OCI-LY7 (cell line): Measurements from ENCODE around the gene TEX30. TPM values are rescaled to one million over a fixed set of nuclear protein-coding genes. Genes with fewer than 3 reads are reported as not detected.

Source experiments
- BruUV-seq: library from RNA; stranded (reverse); fragments of 400-500 nt; replicated peaks from 2 replicates; lab custom pipeline; 2021; lab: Mats Ljungman, UMichigan
- CTCF ChIA-PET: fragments of 300-600 bp; sonication (Branson Sonifier 250); formaldehyde crosslinking; loops from one replicate; lab custom pipeline; 2022; ENCODE audit warnings: antibody characterized with exemption; ENCODE audit not compliant: unreplicated experiment; lab: Charles Lee
- POLR2A ChIA-PET: fragments of 300-600 bp; sonication (Branson Sonifier 250); formaldehyde crosslinking; loops from one replicate; lab custom pipeline; 2022; ENCODE audit warnings: antibody characterized with exemption; lab: Charles Lee
- DNase-seq: peaks from one replicate; pipeline ENCODE4 v3.0.0-alpha.2; 2015; ENCODE audit warnings: low spot score
- H2AFZ ChIP-seq: fragments of 200-600 bp; sonication (generic), shearing (Covaris generic); 2 replicates; pipeline ENCODE4 v1.6.1; 2014; ENCODE audit warnings: mild to moderate bottlenecking, antibody characterized with exemption, low read length, moderate library complexity
- H3K27ac ChIP-seq: fragments of 200-600 bp; sonication (generic); 2 replicates; pipeline ENCODE4 v1.5.1; 2014; ENCODE audit warnings: mixed run types, low read depth, mild to moderate bottlenecking, moderate library complexity, low read length, inconsistent platforms; ENCODE audit not compliant: poor library complexity, severe bottlenecking
- H3K36me3 ChIP-seq: fragments of 200-600 bp; sonication (generic); 2 replicates; pipeline ENCODE4 v1.6.1; 2014; ENCODE audit warnings: mild to moderate bottlenecking, antibody characterized with exemption, low read length, moderate library complexity, mixed read lengths; ENCODE audit not compliant: insufficient read depth
- H3K4me1 ChIP-seq: fragments of 200-600 bp; sonication (generic); 2 replicates; pipeline ENCODE4 v1.5.1; 2014; ENCODE audit warnings: mild to moderate bottlenecking, low read length; ENCODE audit not compliant: insufficient read depth, poor library complexity, severe bottlenecking
- H3K4me2 ChIP-seq: fragments of 200-600 bp; sonication (generic); 2 replicates; pipeline ENCODE4 v1.6.1; 2014; ENCODE audit warnings: mild to moderate bottlenecking, low read length
- H3K4me3 ChIP-seq: fragments of 200-600 bp; sonication (generic); 2 replicates; pipeline ENCODE4 v1.5.1; 2014; ENCODE audit warnings: mild to moderate bottlenecking, low read depth, low read length; ENCODE audit not compliant: poor library complexity, severe bottlenecking
- H3K79me2 ChIP-seq: fragments of 200-600 bp; sonication (generic); 2 replicates; pipeline ENCODE4 v1.6.1; 2016; ENCODE audit warnings: low read depth, mild to moderate bottlenecking, low read length, moderate library complexity, mixed read lengths; ENCODE audit not compliant: insufficient read depth
- H3K9me2 ChIP-seq: fragments of 200-600 bp; sonication (generic); 2 replicates; pipeline ENCODE4 v1.6.1; 2016; ENCODE audit warnings: mild to moderate bottlenecking, low read length, mixed read lengths; ENCODE audit not compliant: insufficient read depth
- H3K9me3 ChIP-seq: fragments of 200-600 bp; sonication (generic); 2 replicates; pipeline ENCODE4 v1.6.1; 2014; ENCODE audit warnings: mild to moderate bottlenecking, mixed run types, low read length, mixed read lengths
- H4K20me1 ChIP-seq: fragments of 200-600 bp; sonication (generic); 2 replicates; pipeline ENCODE4 v1.6.1; 2014; ENCODE audit warnings: mild to moderate bottlenecking, antibody characterized with exemption, low read length, moderate library complexity, mixed read lengths; ENCODE audit not compliant: insufficient read depth
- CTCF ChIP-seq: fragments of 200-600 bp; sonication (generic); conservative IDR thresholded peaks from 2 replicates; pipeline ENCODE4 v1.5.1; 2014; ENCODE audit warnings: mild to moderate bottlenecking, antibody characterized with exemption, low read length, moderate library complexity, mixed read lengths
- EZH2phosphoT487 ChIP-seq: fragments of 200-600 bp; sonication (generic); IDR thresholded peaks from 2 replicates; pipeline ENCODE4 v1.6.1; 2018; ENCODE audit warnings: low read depth, borderline replicate concordance, mild to moderate bottlenecking, mixed run types, antibody characterized with exemption, low read length, moderate library complexity, mixed read lengths
- intact Hi-C: fragments of 100-400 bp; cut with micrococcal nuclease; formaldehyde crosslinking; loops from one replicate; pipeline ENCODE4 v1.10.0; 2022; ENCODE audit not compliant: unreplicated experiment
- total RNA-seq, 2 experiments: library from RNA; depleted of rRNA in 1 of 2; stranded (reverse); fragments of >200 nt in 1 of 2; shearing (Covaris generic) in 1 of 2; gene quantifications; 2 replicates each; pipeline ENCODE4 v1.2.3, GENCODE V29; 2014 to 2022

TEX30 gene
- total RNA-seq, 2 experiments from 2014 or later = 4.0 to 6.7 TPM

GRCh38 chr13:102817241-102817640 lies 43.7 kb upstream of the TEX30 start:
- BruUV-seq = no TSS peak
- Histone ChIP-seq H3K4me3 (no peak overlapping the region), H3K36me3 (no peaks in the 10 kb centered on the region), H2AFZ (no peak overlapping the region), H3K9me2 (no peaks in the 10 kb centered on the region), H3K79me2 (no peaks in the 10 kb centered on the region), H3K4me2 (no peak overlapping the region), H3K4me1 (no peaks in the 10 kb centered on the region), H4K20me1 (no peaks in the 10 kb centered on the region), H3K27ac (no peak overlapping the region), H3K9me3 (no peaks in the 10 kb centered on the region)
- TF ChIP-seq CTCF (no peak), EZH2phosphoT487 (no peak)
- DNase-seq = no peak
- CTCF ChIA-PET = no interaction called here
- intact Hi-C loops = no loop called here
- POLR2A ChIA-PET = no interaction called here

- Histone ChIP-seq H3K9me3 (no peaks in the 10 kb centered on the region), H3K36me3 (no peaks in the 10 kb centered on the region), H3K4me3 (no peak overlapping the region), H3K9me2 (no peaks in the 10 kb centered on the region), H3K79me2 (no peaks in the 10 kb centered on the region), H3K4me2 (no peak overlapping the region), H3K4me1 (no peaks in the 10 kb centered on the region), H2AFZ (no peak overlapping the region), H3K27ac (no peak overlapping the region), H4K20me1 (no peaks in the 10 kb centered on the region)
- BruUV-seq = no TSS peak
- CTCF ChIA-PET = no interaction called here
- no peak for DNase-seq
- intact Hi-C loops = no loop called here
- TF ChIP-seq EZH2phosphoT487 = no peak
- no peak for TF ChIP-seq CTCF
- POLR2A ChIA-PET = interaction anchor here (0.6 kb wide), 1 partner anchor 386 kb away, joined by 3 read pairs; no protein-coding TSS in a partner anchor
These were observed 43.1 kb upstream of the TEX30 start for GRCh38 chr13:102816708-102817107.

- Histone ChIP-seq H3K79me2 (no peaks in the 10 kb centered on the region), H2AFZ (no peak overlapping the region), H3K4me1 (no peaks in the 10 kb centered on the region), H4K20me1 (no peaks in the 10 kb centered on the region), H3K9me3 (no peaks in the 10 kb centered on the region), H3K36me3 (no peaks in the 10 kb centered on the region), H3K4me2 (no peak overlapping the region), H3K9me2 (no peaks in the 10 kb centered on the region), H3K27ac (no peak overlapping the region), H3K4me3 (no peak overlapping the region)
- DNase-seq = no peak
- POLR2A ChIA-PET = no interaction called here
- CTCF ChIA-PET = no interaction called here
- intact Hi-C loops = no loop called here
- no peak for TF ChIP-seq CTCF
- no peak for TF ChIP-seq EZH2phosphoT487
- BruUV-seq = no TSS peak
These were observed 42.2 kb upstream of the TEX30 start for GRCh38 chr13:102815788-102816187.
